OCI-LY3 (cell line): Measurements from ENCODE around the gene MTCL1.

Source experiments
- CTCF ChIP-seq: fragments of 200-600, 300-600 bp; sonication (generic); IDR thresholded peaks from 2 replicates; pipeline ENCODE4 v1.5.1; 2014; ENCODE audit warnings: antibody characterized with exemption, low read length, low read depth
- EZH2phosphoT487 ChIP-seq: fragments of 200-600 bp; shearing (Covaris generic); IDR thresholded peaks from 2 replicates; pipeline ENCODE4 v1.6.1; 2018; ENCODE audit warnings: antibody characterized with exemption, mixed run types, low read depth

GRCh38 chr18:8657050-8657820, 48.1 kb upstream of the MTCL1 start:
- TF ChIP-seq EZH2phosphoT487 = no peak
- no peak for TF ChIP-seq CTCF
